DOHH2 (cell line): ENCODE results near the gene HBB.

Experiments
- H3F3A ChIP-seq: fragments of 200-600 bp; sonication (generic), shearing (Covaris generic); 2 replicates; pipeline ENCODE4 v1.6.0; 2016; ENCODE audit warnings: antibody characterized with exemption, mild to moderate bottlenecking; ENCODE audit not compliant: control insufficient read depth, insufficient read depth
- H3K27ac ChIP-seq: fragments of 200-600 bp; sonication (generic); 2 replicates; pipeline ENCODE4 v1.5.1; 2014; ENCODE audit warnings: low read depth, mild to moderate bottlenecking, low read length, moderate library complexity
- H3K27me3 ChIP-seq: fragments of 200-600 bp; sonication (generic); 2 replicates; pipeline ENCODE4 v1.6.1; 2014; ENCODE audit warnings: mild to moderate bottlenecking, low read length, mixed read lengths; ENCODE audit not compliant: control insufficient read depth
- H3K36me3 ChIP-seq: fragments of 200-600 bp; sonication (generic); 2 replicates; pipeline ENCODE4 v1.6.1; 2014; ENCODE audit warnings: mild to moderate bottlenecking, low read length, moderate library complexity, mixed read lengths; ENCODE audit not compliant: control insufficient read depth
- H3K4me1 ChIP-seq: fragments of 200-600 bp; sonication (generic); 2 replicates; pipeline ENCODE4 v1.6.1; 2014; ENCODE audit warnings: mild to moderate bottlenecking, low read length, mixed read lengths; ENCODE audit not compliant: control insufficient read depth
- H3K4me2 ChIP-seq: fragments of 200-600 bp; sonication (generic); 2 replicates; pipeline ENCODE4 v1.6.0; 2014; ENCODE audit warnings: mild to moderate bottlenecking, low read length, moderate library complexity
- H3K4me3 ChIP-seq: fragments of 200-600 bp; sonication (generic); 2 replicates; pipeline ENCODE4 v1.5.1; 2014; ENCODE audit warnings: mild to moderate bottlenecking, low read length, mixed read lengths
- H3K79me2 ChIP-seq: fragments of 200-600 bp; sonication (generic); 2 replicates; pipeline ENCODE4 v1.6.1; 2014; ENCODE audit warnings: mild to moderate bottlenecking, low read length, mixed read lengths; ENCODE audit not compliant: control insufficient read depth
- H3K9me2 ChIP-seq: fragments of 200-600 bp; sonication (generic); replicated peaks from 2 replicates; pipeline ENCODE4 v1.6.1; 2014; ENCODE audit warnings: mild to moderate bottlenecking, low read length, mixed read lengths; ENCODE audit not compliant: control insufficient read depth
- H3K9me3 ChIP-seq: fragments of 200-600 bp; sonication (generic); 2 replicates; pipeline ENCODE4 v1.6.1; 2014; ENCODE audit warnings: antibody characterized with exemption, low read length, mixed read lengths; ENCODE audit not compliant: control insufficient read depth, insufficient read depth
- H4K20me1 ChIP-seq: fragments of 200-600 bp; sonication (generic); 2 replicates; pipeline ENCODE4 v1.6.0; 2014; ENCODE audit warnings: low read depth, mild to moderate bottlenecking, antibody characterized with exemption, low read length, moderate library complexity; ENCODE audit not compliant: control insufficient read depth, insufficient read depth
- EZH2phosphoT487 ChIP-seq: fragments of 200-600 bp; sonication (generic); IDR thresholded peaks from 2 replicates; pipeline ENCODE4 v1.6.1; 2017; ENCODE audit warnings: borderline replicate concordance, mild to moderate bottlenecking, antibody characterized with exemption, low read length, moderate library complexity, mixed read lengths
- TF ChIP-seq, protein P1 (sequence below): fragments of 200-600 bp; sonication (generic); IDR thresholded peaks from one replicate; pipeline ENCODE4 v1.5.1; 2014; ENCODE audit warnings: antibody characterized with exemption, mild to moderate bottlenecking, low read depth, low read length; ENCODE audit not compliant: poor library complexity, severe bottlenecking

HBB gene

DNA sequence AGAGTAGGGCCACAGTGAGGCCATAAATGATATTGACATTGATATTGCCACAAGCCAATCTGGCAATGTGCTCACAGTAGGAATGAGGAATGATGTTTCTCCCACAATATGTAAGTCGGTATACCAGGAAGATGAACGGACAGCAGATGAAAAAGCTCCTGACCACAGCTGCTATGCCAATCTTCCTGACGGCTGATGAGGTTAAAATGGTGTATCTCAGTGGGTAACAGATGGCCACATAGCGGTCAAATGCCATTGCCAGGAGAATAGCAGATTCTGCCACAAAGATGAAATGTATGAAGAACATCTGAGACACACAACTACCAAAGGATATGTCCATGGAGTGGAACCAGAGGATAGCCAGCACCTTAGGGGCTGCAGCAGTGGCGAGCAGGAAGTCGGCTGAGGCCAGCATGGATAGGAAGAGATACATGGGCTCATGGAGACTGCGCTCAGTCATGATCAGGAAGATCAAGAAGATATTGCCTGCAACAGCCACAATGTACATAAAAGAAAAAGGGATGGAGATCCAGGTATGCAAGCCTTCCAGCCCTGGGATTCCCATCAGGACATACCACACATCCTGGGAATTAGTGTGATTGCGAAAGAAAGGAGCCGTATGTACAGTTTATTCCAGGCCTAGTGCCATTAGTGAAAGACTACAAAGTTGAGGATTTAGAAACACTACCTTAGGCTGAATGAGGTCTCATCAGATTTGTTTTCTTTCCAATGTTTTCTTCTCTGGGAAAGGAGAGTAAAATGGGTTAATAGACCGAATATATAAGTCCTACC, 48.6 kb downstream of the HBB start:
- Histone ChIP-seq H3K79me2 (no peaks in the 10 kb centered on the region), H3K27ac (no peak overlapping the region), H3K9me2 (no peaks in the 10 kb centered on the region), H4K20me1 (no peaks in the 10 kb centered on the region), H3F3A (no peaks in the 10 kb centered on the region), H3K36me3 (no peaks in the 10 kb centered on the region), H3K4me2 (no peak overlapping the region), H3K4me3 (no peak overlapping the region), H3K9me3 (no peaks in the 10 kb centered on the region), H3K4me1 (no peaks in the 10 kb centered on the region), H3K27me3 (no peaks in the 10 kb centered on the region)
- TF ChIP-seq, protein P1, sequence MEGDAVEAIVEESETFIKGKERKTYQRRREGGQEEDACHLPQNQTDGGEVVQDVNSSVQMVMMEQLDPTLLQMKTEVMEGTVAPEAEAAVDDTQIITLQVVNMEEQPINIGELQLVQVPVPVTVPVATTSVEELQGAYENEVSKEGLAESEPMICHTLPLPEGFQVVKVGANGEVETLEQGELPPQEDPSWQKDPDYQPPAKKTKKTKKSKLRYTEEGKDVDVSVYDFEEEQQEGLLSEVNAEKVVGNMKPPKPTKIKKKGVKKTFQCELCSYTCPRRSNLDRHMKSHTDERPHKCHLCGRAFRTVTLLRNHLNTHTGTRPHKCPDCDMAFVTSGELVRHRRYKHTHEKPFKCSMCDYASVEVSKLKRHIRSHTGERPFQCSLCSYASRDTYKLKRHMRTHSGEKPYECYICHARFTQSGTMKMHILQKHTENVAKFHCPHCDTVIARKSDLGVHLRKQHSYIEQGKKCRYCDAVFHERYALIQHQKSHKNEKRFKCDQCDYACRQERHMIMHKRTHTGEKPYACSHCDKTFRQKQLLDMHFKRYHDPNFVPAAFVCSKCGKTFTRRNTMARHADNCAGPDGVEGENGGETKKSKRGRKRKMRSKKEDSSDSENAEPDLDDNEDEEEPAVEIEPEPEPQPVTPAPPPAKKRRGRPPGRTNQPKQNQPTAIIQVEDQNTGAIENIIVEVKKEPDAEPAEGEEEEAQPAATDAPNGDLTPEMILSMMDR: no peak
- no peak for TF ChIP-seq EZH2phosphoT487
